CD4-positive, alpha-beta T cell treated with Interleukin-17A for 1 hour (primary cell): Measurements from ENCODE around the gene TBC1D8.
"Not testable (repeated sequence)": the region's sequence is repeated elsewhere in the genome, so short reads cannot be mapped to it uniquely, and the experiment has no call there.

ENCODE experiments used
- DNase-seq: peaks from one replicate; pipeline ENCODE4 v3.0.0-alpha.2; 2020

Gene TBC1D8

DNA sequence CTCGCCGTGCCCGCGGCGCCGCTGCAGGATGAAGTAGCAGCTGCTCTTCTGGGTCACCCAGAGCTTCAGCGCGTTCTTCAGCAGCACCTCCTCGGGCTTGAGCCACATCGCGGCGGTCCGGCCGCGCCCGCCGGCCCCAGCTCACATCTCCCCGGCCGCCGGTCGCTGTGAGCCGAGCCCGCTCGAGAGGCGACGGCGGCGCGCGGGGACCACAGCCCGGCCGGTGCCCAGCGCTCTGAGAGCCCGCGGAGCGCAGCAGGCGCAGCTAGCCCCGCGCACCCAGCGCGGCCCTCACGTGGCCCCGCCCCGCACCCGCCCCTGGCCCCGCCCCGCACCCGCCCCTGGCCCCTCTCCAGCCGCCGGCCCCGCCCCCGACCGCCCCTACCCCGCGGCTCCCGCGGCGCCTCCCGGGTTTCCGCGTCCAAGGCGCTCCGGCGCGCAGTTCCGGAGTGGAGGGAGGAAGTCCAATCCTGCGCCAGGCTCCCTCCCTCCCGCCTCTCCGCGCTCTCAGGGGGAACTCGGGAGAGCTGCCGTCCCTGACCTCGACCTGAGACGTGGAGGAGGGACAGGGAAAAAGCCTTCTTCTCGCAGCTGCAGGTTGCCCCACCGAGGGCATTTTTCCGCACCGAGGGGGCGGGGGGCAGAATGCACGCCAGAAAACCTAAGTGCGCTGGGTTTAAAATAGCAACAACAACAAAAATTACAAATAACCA is at the start of gene TBC1D8:
Gene TBC1D8, minus strand, starts transcription at position 237 of the 713 bp plus-strand sequence. Its CDS starts 129 bp downstream, at position 108.
- DNase-seq = peak; percentile 66

DNA sequence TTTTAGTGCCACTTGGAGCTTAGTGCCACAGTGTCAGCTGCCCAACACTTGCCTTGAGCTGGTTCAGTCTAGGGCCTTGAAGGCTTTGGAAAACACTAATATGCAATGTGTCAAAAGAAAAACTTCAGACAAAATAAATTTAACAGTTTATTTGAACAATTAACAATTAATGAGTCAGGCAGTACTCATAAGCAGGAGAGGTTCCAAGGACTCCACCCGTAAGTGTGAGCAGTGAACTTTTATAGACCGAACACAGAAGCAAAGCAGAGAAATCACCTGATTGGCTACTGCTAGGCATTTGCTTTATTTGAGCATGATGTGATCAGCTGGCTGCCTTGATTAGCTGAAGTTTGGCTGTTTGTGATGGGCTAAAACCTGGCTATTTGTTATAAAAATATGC is 49.5 kb upstream of the TBC1D8 start:
- DNase-seq = no peak

DNA sequence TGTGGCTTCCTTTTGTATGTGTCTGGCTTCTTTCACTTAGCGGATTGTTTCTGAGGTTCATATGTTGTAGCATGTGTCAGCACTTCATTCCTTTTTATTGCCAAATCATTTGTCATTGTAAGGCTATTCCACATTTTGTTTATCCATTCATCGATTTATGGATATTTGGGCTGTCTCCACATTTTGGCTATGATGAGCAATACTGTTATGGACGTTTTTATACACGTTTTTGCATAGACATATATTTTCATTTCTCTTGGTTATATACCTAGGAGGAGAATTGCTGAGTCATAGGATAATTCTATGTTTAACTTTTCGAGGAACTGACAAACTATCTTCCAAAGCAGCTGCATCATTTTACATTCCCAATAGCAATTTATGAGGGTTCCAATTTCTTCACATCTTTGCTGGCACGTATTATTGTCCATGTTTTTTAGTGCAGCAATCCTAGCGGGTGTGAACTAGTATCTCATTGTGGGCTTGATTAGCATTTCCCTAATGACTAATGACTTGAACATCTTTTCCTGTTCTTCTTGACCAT is 48.1 kb upstream of the TBC1D8 start:
- no peak for DNase-seq

DNA sequence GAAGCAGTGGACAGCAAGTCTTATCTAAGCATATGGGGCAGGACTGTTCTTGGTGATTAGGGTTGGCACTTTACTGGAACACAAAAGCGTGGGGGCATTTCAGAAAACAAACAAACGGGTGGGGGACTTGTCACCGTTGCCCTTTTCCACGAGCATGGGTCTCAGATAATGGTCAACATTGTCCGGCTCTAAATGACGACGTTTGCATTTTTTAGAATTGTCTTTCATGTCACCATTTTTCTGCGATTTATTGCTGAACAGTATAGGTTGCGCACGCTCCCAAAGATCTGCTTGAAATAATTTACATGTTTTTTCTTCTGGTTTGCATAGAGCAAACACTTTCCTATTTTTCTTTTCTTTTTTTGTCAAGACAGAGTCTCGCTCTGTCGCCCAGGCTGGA is 46.6 kb upstream of the TBC1D8 start:
- no peak for DNase-seq

DNA sequence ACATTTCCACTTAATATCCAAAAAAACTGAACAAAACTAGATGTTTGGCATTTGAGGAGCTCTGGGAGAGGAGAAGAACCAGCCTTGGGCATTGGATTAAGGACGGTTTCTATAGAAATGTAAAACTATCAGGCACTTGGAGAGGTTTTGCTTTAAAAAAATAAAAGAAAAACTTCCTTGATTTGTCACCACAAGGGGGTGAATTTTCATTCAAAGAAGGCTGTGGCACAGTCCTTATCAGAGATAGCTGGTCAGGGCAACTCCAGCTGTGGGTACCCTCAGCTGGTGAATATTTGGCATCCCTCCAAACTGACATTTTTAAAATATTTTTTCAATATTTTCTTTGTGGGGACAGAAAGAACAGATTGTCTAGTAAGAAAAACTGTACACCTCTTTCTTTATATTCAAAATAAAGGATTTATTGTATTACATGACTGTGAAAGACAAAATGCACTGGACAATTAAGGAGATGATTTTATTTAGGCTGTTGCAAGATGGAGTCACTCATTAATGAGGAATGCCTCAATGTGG is 46.1 kb upstream of the TBC1D8 start:
- DNase-seq = no peak

DNA sequence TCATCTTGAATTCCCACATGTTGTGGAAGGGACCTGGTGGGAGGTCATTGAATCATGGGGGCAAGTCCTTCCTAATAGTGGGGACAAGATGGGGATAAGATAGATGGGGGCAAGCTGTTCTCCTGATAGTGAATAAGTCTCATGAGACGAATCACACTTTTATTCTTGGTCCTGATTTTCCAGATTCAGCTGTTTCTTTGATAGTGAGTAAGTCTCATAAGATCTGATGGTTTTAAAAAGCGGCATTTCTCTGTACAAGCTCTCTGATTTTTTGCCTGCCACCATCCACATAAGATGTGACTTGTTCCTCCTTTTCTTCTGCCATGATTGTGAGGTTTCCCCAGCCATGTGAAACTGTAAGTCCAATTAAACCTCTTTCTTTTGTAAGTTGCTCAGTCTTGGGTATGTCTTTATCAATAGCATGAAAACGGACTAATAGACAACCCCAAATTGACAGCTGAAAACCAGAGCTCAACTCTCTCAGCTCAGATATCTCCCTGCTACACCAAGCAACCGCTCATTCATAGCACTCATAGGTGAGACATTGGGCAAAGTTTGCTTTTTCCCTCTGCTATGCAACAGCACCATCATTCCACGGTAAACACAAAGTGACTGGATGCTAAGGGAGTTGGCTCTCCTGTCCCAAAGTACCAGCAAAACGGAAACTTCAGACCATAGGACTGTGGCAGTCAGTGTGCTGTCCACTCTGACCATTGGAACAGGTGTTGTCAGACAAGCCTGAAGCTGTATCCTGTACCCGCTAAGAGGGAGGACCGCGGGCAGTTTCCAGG is 44.9 kb upstream of the TBC1D8 start:
- DNase-seq = no peak

DNA sequence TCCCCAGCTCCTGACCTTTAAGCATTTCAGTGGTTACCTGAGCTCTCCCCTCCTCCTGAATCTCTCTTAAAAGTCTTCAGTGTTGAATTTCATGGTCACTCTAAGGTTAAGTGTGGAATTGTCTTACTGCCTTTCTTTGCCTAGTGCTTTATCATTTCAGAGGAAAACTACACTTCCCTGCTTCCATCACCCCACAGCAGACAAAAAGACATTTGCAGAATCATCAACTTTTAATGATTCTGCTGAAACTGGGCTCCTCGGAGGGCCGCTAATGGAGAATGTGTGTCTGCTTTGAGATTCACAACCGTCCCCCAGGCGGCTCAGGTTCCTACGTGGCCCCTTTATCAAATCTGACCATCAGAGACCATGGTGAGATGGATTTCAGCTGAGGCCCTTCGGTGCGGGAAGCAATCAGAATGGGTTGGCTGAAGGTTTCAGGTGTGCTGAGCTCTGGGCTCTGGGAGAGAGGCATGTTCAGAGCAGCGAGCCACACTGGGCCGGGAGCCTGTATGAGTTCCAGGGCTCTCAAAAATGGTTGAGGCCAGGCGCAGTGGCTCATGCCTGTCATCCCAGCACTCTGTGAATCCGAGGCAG is 41.9 kb upstream of the TBC1D8 start:
- no peak for DNase-seq

DNA sequence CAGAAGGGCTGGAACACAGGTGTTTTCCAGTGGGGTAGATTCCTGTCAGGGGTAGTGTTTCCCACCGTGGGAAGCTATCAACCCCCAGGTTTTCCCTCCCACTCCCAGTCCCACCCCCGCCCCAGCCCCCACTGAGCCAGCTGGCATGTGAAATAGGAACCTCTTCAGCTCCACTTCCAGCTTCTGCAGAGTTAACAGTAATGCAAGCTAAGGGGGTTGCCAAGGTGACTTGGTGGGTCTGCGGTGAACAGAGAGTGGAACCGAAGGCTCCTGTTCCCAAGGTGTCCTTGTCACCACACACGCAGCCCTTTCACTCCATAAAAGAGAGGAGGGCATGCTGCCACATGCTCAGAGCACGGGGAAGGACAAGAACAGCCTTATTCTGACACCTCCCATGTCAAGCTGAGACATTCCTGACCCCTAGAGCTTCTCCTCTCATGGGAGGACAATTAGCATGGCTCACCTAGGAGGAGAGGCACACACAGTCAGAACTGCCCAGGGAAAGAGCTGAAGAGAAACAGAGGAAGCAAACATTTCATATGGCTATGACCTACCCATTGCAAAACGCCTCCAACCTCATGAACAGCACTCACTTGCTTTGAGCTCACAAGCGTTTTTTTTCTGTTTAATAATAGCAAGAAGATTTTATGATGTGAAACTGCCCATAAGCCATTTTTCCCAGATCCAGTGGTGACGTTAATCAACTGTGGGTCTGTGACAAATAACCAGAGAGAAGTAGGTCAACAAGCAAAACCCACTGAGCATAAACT is 39.8 kb upstream of the TBC1D8 start:
- DNase-seq = no peak

DNA sequence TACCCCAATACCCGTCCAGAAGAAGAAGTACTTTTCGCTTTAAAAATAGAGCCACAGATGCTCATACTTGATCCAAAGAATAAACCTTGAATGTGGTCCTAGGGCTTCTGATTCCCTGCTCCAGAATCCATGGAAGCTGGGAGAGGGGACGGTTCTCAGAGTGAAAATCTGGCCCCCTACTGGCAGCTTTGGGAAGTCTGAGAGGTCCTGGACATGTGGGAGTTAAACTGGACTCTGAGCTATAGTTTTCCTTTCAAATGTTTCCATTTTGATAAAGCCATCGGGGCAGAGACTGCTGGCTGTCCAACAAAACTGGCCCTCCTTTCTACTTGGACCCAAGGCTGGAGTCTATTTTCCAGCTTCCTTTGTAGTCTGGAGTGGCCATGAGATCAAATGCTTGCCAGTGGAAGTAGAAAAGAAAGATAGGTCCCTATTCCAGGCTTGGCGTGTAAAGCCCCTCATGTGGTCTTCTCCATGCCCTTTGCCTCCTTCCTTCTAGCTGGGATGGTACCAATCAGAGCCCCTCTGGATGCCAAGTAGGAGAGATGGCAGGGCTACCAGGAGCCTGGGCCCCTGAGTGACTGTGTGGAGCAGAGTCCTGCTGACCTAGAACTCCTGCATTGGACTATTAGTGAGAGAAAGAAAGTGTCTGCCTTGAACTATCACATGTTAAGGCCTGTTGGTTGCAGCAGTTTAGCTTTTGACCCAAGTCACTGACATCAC is 37.7 kb upstream of the TBC1D8 start:
- no peak for DNase-seq

DNA sequence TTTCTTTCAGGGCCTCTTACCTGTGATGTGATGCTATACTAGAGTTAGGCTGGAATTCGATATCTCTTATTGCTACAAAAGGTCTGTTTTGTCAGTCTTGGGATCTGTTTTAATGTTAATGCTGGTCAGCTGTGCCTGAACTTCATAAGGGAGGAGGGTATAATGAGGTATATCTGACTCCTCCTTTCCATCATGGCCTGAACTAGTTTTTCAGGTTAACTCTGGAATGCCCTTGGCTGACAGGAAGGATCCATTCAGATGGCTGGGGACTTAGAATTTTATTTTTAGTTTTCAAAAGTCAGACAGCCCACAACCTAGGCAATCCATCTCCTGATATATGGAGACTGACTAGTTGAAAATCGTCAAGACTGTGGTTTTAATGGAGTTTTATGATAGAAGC is 35.9 kb upstream of the TBC1D8 start:
- no peak for DNase-seq

DNA sequence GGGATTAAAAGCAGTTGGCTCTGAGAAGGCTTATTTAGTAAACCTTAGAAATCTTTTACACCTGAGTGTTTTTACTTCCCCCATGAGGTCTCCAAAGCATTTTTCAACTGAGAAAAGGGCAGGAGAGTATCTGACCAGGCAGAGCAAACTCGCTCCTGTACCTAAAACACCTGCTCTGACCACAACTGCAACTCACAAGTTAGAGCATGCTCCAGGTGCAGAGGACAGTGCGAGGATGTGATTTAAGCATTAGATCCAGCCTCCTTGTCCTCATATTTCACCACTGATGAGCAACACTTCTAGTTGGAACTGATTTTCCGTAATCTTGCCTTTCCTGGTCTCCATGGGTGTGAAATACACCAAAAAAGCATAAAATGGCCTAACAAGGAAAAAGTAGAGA is 34.5 kb upstream of the TBC1D8 start:
- no peak for DNase-seq

DNA sequence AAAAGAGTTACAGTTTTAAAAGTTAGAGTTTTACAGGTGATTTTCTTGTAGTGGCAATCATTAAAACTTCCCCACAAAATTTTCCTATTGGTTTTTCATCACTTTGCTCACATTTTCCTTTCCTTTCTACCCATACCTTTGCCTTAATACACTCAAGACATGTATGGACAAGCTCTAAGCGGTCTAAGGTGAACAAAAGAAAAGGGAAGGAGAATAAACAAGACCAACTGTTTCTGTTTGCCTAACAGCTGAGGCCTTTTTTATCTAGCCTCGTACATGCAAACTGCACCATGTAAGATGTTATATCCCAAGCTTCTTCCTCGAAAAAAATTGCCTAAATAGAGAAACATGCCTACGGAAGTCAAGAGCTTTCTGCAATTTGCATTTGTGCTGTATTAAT is 33.9 kb upstream of the TBC1D8 start:
- DNase-seq = no peak

DNA sequence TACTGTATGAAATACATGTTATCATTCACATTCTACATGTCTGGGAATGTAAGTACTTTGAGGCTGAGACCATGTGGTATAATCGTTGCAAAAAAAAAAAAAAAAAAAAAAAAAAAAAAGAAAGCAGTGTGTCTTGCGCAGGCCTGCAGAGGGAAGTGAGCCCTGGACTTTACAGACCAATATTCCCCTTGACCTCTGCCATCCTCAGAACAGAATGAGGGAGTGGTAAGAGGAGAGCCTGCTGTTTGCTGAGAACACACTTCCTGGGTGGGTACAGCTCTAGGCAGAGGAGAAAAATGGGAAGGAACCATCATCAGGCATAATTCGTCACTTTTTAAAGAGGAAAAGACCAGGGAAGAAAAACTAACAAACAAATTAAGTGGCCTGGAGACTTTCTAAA is 28.8 kb upstream of the TBC1D8 start:
- no peak for DNase-seq

DNA sequence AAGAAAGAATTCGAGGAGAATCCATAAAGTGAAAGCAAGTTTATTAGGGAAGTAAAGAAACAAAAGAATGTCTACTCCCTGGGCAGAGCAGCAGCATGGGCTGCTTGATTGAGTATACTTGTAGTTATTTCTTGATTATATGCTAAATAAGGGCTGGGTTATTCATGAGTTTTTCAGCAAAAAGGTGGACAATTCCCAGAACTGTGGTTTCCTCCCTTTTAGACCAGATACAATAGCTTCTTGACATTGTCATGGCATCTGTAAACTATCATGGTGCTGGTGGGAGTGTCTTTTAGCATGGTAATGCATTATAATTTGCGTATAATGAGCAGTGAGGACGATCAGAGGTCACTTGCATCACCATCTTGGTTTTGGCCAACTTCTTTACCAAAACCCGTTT is 25.6 kb upstream of the TBC1D8 start:
- DNase-seq = no peak

DNA sequence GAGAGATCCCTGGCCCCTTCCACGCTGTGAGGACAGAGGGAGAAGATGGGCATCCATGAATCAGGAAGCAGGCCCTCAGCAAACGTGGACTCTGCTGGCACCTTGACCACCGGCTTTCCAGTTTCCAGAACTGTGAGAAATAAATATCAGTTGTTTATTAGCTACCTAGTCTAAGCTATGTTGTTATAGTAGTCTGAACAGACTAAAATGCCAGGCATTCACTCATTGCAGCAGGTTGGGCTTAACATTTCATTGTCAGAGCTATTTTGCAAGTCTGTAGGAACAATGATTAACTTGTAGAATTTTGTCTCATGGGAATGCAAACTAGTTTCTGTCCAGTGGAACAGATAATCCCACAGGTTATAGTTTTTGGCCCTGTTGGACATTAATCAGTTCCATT is 24.8 kb upstream of the TBC1D8 start:
- DNase-seq = no peak

DNA sequence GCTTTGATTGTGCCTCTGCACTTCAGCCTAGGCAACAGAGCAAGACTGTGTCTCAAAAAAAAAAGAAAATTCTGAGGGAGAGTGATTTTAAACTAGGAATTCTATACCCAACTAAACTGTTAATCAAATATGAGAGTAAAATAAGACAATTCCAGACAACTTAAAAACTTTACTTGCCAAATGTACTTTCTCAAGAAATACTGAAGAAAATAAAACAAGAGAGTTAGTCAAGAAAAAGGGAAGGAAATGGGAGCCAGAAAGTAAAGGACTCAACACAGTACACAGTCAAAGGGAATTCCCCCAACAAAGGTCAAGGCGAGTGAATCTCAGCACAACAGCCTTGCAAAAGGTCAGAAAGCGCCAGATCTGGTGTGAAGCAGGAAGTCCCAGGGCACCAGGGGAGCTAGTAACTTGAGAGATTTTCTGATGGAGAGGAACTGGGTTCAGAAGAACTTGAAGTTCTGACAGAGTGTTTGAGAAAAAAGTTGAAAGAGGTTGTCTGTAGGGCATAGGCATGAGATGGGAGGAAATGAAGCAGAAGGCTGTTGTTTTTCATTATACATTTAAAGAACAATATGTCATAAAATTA is 22.6 kb upstream of the TBC1D8 start:
- DNase-seq = peak; percentile 17

DNA sequence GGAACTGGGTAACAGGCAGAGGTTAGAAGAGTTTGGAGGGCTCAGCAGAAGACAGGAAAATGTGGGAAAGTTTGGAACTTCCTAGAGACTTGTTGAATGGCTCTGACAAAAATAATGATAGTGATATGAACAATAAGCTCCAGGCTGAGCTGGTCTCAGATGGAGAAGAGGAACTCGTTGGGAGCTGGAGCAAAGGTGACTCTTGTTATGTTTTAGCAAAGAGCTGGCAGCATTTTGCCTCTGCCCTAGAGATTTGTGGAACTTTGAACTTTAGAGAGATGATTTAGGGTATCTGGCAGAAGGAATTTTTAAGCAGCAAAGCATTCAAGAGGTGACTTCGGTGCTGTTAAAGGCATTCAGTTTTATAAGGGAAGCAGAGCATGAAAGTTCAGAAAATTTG is 18.6 kb upstream of the TBC1D8 start:
- DNase-seq = not testable (repeated sequence)

DNA sequence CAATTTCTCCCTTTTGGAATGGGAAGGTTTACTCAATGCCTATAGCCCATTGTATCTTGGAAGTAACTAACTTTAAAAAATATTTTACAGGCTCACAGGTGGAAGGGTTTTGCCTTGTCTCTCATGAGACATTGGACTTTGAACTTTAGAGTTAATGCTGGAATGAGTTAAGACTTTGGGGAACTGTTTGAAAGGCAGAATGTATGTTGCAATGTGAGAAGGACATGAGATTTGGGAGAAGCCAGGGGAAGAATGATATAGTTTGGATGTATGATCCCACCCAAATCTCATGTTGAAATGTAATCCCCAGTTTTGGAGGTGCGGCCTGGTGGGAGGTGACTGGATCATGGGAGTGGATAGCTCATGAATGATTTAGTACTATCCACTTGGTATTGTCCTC is 17.5 kb upstream of the TBC1D8 start:
- DNase-seq = no peak

DNA sequence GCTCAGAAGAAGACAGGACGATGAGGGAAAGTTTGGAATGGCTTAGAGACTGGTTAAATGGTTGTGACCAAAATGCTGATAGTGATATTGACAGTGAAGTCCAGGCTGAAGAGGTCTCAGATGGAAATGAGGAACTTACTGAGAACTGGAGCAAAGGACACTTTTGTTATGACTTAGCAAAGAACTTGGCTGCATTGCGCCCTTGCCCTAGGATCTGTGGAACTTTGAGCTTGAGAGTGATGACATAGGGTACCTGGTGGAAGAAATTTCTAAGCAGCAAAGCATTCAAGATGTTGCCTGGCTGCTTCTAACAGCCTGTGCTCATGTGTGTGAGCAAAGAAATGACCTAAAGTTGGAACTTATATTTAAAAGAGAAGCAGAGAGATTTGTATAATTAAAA is 16.4 kb upstream of the TBC1D8 start:
- not testable (repeated sequence) for DNase-seq

DNA sequence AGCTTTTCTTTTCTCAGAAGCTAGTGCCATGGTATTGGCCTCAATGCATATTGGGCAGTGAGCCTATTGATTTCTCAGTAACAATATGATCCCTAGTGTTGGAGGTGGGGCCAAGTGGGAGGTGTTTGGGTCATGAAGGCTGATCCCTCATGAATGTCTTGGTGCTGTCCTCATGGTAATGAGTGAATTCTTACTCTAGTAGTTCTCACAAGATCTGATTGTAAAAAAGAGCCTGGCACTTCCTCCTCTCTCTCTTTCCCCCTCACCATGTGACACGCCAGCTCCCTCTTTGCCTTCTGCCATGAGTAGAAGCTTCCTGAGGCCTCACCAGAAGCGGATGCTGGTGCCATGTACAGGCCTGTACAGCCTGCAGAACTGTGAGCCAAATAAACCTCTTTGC is 12.8 kb upstream of the TBC1D8 start:
- DNase-seq = no peak

DNA sequence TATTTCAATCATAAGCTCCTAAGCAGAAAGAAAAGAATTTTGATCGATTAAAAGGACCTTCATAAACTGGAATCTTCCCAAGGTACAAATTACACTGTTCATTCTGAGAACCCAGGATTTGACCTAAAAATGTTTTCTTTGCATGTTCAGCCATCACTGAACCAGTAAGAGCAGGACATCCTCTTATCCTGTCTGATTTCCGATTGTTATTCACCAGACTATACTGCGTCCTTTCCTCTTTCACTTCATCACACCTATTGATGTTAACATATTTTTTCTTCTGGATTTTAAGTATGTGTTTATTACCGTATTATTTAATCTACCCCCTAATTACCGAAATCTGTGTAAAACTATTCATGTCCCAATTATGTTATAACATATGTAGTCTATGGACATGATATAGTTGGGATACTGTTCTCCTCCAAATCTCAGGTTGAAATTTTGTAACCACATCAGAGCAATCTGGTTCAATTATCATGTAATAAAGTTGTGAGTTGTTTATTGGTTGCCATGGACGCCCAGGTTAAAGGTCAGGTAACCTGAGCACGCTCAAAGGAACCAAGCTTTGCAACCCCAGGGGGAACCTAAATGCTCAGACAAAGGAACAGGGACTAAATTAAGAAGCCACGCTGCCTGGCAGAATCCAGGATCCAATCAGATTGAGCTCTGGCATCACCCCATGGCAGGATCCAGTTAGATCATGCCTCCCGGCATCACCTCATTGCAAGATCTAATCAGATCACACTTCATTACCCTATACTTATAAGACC is 11.6 kb upstream of the TBC1D8 start:
- DNase-seq = no peak
